GM18858 (cell line): ENCODE measurements around the gene ZBTB11.
"Not testable (repeated sequence)": the region's sequence is repeated elsewhere in the genome, so short reads cannot be mapped to it uniquely, and the experiment has no call there.

Source experiments
- ATAC-seq: cut with Tn5 transposase; IDR thresholded peaks from one replicate; pipeline ENCODE4 v1.9.1; 2021; ENCODE audit not compliant: unreplicated experiment

The ZBTB11 gene

DNA sequence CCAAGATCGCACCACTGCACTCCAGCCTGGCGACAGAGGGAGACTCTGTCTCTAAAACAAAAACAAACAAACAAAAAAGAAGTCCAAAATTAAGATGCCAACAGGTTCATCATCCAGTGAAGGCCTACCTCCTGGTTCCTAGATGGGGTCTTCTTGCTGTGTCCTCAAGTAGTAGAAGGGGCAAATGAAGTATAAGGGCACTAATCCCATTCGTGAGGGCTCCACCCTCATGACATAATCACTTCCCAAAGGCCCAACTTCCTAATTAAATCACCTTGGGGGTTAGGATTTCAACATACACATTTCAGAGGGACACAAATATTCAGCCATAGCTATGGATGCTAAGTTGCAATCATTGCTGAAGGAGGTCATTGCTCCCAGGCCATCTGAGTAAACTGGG is 57.2 kb downstream of the ZBTB11 start:
- ATAC-seq: no peak

GRCh38 chr3:101618726-101619125 is 58.2 kb downstream of the ZBTB11 start:
- ATAC-seq: no peak

GRCh38 chr3:101617478-101617877 is 59.5 kb downstream of the ZBTB11 start:
- ATAC-seq: no peak

GRCh38 chr3:101615525-101615924 is 61.4 kb downstream of the ZBTB11 start:
- ATAC-seq: no peak

DNA sequence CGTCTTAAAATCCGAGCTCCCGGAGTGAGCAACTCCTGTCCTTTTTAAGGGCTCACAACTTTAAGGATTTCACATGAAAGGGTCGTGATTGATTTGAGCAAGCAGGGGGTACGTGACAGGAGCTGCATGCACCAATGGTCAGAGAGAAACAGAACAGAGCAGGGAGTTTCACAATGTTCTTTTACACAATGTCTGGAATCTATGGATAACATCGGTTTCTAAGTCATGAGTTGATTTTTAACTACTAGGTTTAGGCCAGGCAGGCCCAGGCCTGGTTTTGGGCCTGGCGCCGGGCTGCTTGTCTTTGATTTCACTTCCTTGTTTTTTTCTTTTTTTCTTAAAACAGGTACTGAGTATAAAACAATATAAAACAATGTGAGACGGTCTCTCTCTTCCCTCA is 63.9 kb downstream of the ZBTB11 start:
- ATAC-seq: not testable (repeated sequence)

- no peak for ATAC-seq
These were observed 65.9 kb downstream of the ZBTB11 start for GRCh38 chr3:101611023-101611422.

DNA sequence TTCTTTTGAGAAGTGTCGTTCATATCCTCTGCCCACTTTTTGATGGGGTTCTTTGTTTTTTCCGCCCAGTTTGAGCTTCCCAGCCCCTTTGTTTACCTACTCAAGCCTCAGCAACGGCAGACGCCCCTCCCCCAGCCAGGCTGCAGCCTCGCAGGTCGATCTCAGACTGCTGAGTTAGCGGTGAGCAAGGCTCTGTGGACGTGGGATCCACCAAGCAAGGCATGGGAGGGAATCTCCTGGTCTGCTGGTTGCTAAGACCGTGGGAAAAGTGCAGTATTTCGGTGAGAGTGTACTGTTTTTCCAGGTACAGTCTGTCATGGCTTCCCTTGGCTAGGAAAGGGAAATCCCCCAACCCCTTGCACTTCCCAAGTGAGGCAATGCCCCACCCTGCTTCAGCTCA is 71.5 kb downstream of the ZBTB11 start:
- ATAC-seq: not testable (repeated sequence)

- no peak for ATAC-seq
These were observed 73.7 kb downstream of the ZBTB11 start for GRCh38 chr3:101603184-101603583.

DNA sequence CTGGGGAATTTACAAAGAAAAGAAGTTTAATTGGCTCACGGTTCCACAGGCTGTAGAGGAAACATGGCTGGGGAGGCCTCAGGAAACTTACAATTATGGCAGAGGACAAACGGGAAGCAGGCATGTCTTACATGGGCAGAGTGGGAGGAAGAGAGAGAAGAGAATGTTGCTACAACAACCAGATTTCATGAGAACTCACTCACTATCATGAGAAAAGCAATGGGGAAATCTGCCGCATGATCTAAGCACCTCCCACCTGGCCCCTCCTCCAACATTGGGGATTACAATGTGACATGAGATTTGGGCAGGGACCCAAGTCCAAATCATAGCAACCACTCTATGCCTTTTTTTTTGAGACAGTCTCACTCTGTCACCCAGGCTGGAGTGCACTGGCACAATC is 74.2 kb downstream of the ZBTB11 start:
- no peak for ATAC-seq
